ENCODE data around the gene SRCAP.

DNA sequence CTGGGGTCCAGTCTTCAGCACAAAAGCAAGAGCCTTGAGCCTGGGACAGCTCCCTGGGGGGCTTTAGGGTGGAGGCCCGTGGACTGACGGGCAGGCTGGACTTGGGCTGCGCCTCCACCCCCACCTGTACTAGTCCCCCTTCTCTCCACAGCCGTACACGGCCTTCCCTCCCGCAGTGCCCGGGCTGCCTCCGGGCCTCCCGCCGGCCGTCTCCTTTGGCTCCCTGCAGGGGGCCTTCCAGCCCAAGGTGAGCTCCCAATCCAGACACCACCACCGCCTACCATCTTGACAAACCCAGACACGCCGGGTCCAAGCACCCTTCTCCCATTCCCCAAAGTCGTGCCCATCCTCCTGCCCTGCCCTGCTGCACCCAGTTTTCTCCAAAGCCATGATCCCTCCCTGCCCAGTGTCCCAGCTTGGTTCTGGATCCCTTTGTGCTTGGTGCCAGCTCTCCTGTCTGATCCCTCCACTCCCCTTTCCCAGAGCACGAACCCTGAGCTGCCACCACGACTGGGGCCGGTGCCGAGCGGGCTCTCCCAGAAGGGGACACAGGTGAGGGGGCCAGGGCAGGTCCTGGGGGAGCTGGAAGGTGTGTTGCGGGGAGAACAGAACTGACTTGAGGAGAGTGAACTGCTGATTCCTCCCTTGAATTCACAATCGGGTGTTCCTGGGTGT lies 33.7 kb upstream of the SRCAP start:
- TF ChIP-seq REST (IDR thresholded peaks at IDR 0.05; ENCODE audit: insufficient read depth in 1 of 2, low read depth in 2 of 2, low read length in 2 of 2) = no peak
- TF ChIP-seq POLR2AphosphoS5 (IDR thresholded peaks at IDR 0.05; ENCODE audit: low read depth, low read length) = no peak
